HUES64 (cell line): ENCODE measurements around the gene STRA6.

ENCODE experiments used
- H3K27ac ChIP-seq: 2 replicates; pipeline ENCODE4 v1.7.0; 2013; ENCODE audit warnings: low read depth, low read length, inconsistent platforms
- H3K27me3 ChIP-seq: 2 replicates; pipeline ENCODE4 v1.6.1; 2013; ENCODE audit warnings: mild to moderate bottlenecking, low read length; ENCODE audit not compliant: insufficient read depth
- H3K36me3 ChIP-seq: 2 replicates; pipeline ENCODE4 v1.6.1; 2013; ENCODE audit warnings: mild to moderate bottlenecking, low read length; ENCODE audit not compliant: insufficient read depth
- H3K4me1 ChIP-seq: 2 replicates; pipeline ENCODE4 v1.6.1; 2013; ENCODE audit warnings: mild to moderate bottlenecking, low read length, moderate library complexity; ENCODE audit not compliant: insufficient read depth
- H3K4me3 ChIP-seq: 2 replicates; pipeline ENCODE4 v1.5.1; 2013; ENCODE audit warnings: mild to moderate bottlenecking, low read length, moderate library complexity
- H3K9ac ChIP-seq: 2 replicates; pipeline ENCODE4 v1.6.1; 2013; ENCODE audit warnings: mild to moderate bottlenecking, low read depth, low read length
- H3K9me3 ChIP-seq: 2 replicates; pipeline ENCODE4 v1.6.1; 2013; ENCODE audit warnings: low read depth, low read length; ENCODE audit not compliant: insufficient read depth
- WGBS: fragments of 150-250, 120-280 bp; methylation state at CpG from one replicate; pipeline ENCODE4 v1.1.7; 2013; ENCODE audit warnings: missing lambda C conversion rate; 5-methylcytosine and 5-hydroxymethylcytosine counted together

The STRA6 gene

GRCh38 chr15:74192751-74193150, 9.8 kb downstream of the STRA6 start:
- H3K9me3 ChIP-seq = no peaks in the 10 kb centered on the region
- 81% methylated on average over 4 of the region's 5 CpGs for WGBS
- H3K27ac ChIP-seq = no peak overlapping the region
- H3K27me3 ChIP-seq = no peaks in the 10 kb centered on the region
- no peak overlapping the region for H3K9ac ChIP-seq
- H3K4me1 ChIP-seq = no peaks in the 10 kb centered on the region
- H3K4me3 ChIP-seq = no peak overlapping the region
- H3K36me3 ChIP-seq = no peaks in the 10 kb centered on the region

- 93% methylated on average over 3 of the region's 3 CpGs for WGBS
- Histone ChIP-seq H3K4me1 (no peaks in the 10 kb centered on the region), H3K36me3 (no peaks in the 10 kb centered on the region), H3K9me3 (no peaks in the 10 kb centered on the region), H3K9ac (no peak overlapping the region), H3K27me3 (no peaks in the 10 kb centered on the region), H3K4me3 (no peak overlapping the region), H3K27ac (no peak overlapping the region)
Observed at GRCh38 chr15:74191798-74192197, 10.8 kb downstream of the STRA6 start.

GRCh38 chr15:74188216-74188615, 14.4 kb downstream of the STRA6 start:
- Histone ChIP-seq H3K27ac (no peak overlapping the region), H3K9me3 (no peaks in the 10 kb centered on the region), H3K4me3 (no peak overlapping the region), H3K27me3 (no peaks in the 10 kb centered on the region), H3K36me3 (no peaks in the 10 kb centered on the region), H3K9ac (no peak overlapping the region), H3K4me1 (no peaks in the 10 kb centered on the region)
- 93% methylated on average over 11 of the region's 11 CpGs for WGBS

GRCh38 chr15:74185710-74186348, 16.8 kb downstream of the STRA6 start:
- no peaks in the 10 kb centered on the region for H3K4me1 ChIP-seq
- H3K9me3 ChIP-seq = no peaks in the 10 kb centered on the region
- no peak overlapping the region for H3K27ac ChIP-seq
- 88% methylated on average over 7 of the region's 8 CpGs for WGBS
- no peak overlapping the region for H3K4me3 ChIP-seq
- no peaks in the 10 kb centered on the region for H3K36me3 ChIP-seq
- H3K9ac ChIP-seq = no peak overlapping the region
- no peaks in the 10 kb centered on the region for H3K27me3 ChIP-seq

- H3K9ac ChIP-seq = no peak overlapping the region
- WGBS = 81% methylated on average over 12 of the region's 12 CpGs
- H3K27ac ChIP-seq = no peak overlapping the region
- no peaks in the 10 kb centered on the region for H3K4me1 ChIP-seq
- no peaks in the 10 kb centered on the region for H3K9me3 ChIP-seq
- H3K36me3 ChIP-seq = peaks cover 4% of the 10 kb centered on the region; the same call in 1 of the 2 replicates
- H3K4me3 ChIP-seq = no peak overlapping the region
- H3K27me3 ChIP-seq = no peaks in the 10 kb centered on the region
Observed at GRCh38 chr15:74184582-74185091, 17.9 kb downstream of the STRA6 start.

- 94% methylated on average over 8 of the region's 8 CpGs for WGBS
- Histone ChIP-seq H3K9me3 (no peaks in the 10 kb centered on the region), H3K4me3 (no peak overlapping the region), H3K27me3 (no peaks in the 10 kb centered on the region), H3K4me1 (no peaks in the 10 kb centered on the region), H3K36me3 (peaks cover 4% of the 10 kb centered on the region; the same call in 1 of the 2 replicates), H3K9ac (no peak overlapping the region), H3K27ac (no peak overlapping the region)
Observed at GRCh38 chr15:74182131-74182530, 20.5 kb downstream of the STRA6 start.

- no peaks in the 10 kb centered on the region; the same call in none of the 2 replicates for H3K4me1 ChIP-seq
- 92% methylated on average over 21 of the region's 21 CpGs for WGBS
- H3K9ac ChIP-seq = no peak overlapping the region
- peaks cover 4% of the 10 kb centered on the region; the same call in 1 of the 2 replicates for H3K36me3 ChIP-seq
- no peaks in the 10 kb centered on the region for H3K27me3 ChIP-seq
- no peak overlapping the region for H3K4me3 ChIP-seq
- H3K9me3 ChIP-seq = no peaks in the 10 kb centered on the region
- no peak overlapping the region for H3K27ac ChIP-seq
Observed at GRCh38 chr15:74180881-74181602, 21.5 kb downstream of the STRA6 start.

- Histone ChIP-seq H3K36me3 (peaks cover 4% of the 10 kb centered on the region; the same call in 1 of the 2 replicates), H3K9me3 (no peaks in the 10 kb centered on the region), H3K4me1 (no peaks in the 10 kb centered on the region; the same call in none of the 2 replicates), H3K27me3 (no peaks in the 10 kb centered on the region), H3K27ac (no peak overlapping the region), H3K9ac (no peak overlapping the region), H3K4me3 (no peak overlapping the region)
- WGBS = 90% methylated on average over 17 of the region's 17 CpGs
Observed at GRCh38 chr15:74179983-74180880, 22.4 kb downstream of the STRA6 start.

- Histone ChIP-seq H3K9ac (no peak overlapping the region), H3K27ac (no peak overlapping the region)
- WGBS = 85% methylated on average over 13 of the region's 13 CpGs
Observed at GRCh38 chr15:74179101-74179841, 23.3 kb downstream of the STRA6 start.

GRCh38 chr15:74178326-74179100, 24.1 kb downstream of the STRA6 start:
- no peaks in the 10 kb centered on the region for H3K9me3 ChIP-seq

More at GRCh38 chr15:74179101-74179841, 23.3 kb downstream of the STRA6 start:
- H3K36me3 ChIP-seq = peaks cover 4% of the 10 kb centered on the region; the same call in 1 of the 2 replicates
- no peak overlapping the region for H3K4me3 ChIP-seq
- H3K4me1 ChIP-seq = no peaks in the 10 kb centered on the region; the same call in none of the 2 replicates
- no peaks in the 10 kb centered on the region for H3K9me3 ChIP-seq
- H3K27me3 ChIP-seq = no peaks in the 10 kb centered on the region

More at GRCh38 chr15:74178326-74179100, 24.1 kb downstream of the STRA6 start:
- peaks cover 5% of the 10 kb centered on the region for H3K4me1 ChIP-seq
- H3K27ac ChIP-seq = no peak overlapping the region
- H3K4me3 ChIP-seq = no peak overlapping the region
- peaks cover 4% of the 10 kb centered on the region; the same call in 1 of the 2 replicates for H3K36me3 ChIP-seq
- H3K9ac ChIP-seq = no peak overlapping the region
- H3K27me3 ChIP-seq = no peaks in the 10 kb centered on the region
- 87% methylated on average over 7 of the region's 7 CpGs for WGBS
